ENCODE data around the gene LYPD6B.
A peak's percentile ranks its signal among the peaks of the same experiment; 100 is the strongest.

LYPD6B gene, protein sequence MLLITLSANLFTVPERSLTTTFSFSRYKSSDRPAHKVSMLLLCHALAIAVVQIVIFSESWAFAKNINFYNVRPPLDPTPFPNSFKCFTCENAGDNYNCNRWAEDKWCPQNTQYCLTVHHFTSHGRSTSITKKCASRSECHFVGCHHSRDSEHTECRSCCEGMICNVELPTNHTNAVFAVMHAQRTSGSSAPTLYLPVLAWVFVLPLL

DNA sequence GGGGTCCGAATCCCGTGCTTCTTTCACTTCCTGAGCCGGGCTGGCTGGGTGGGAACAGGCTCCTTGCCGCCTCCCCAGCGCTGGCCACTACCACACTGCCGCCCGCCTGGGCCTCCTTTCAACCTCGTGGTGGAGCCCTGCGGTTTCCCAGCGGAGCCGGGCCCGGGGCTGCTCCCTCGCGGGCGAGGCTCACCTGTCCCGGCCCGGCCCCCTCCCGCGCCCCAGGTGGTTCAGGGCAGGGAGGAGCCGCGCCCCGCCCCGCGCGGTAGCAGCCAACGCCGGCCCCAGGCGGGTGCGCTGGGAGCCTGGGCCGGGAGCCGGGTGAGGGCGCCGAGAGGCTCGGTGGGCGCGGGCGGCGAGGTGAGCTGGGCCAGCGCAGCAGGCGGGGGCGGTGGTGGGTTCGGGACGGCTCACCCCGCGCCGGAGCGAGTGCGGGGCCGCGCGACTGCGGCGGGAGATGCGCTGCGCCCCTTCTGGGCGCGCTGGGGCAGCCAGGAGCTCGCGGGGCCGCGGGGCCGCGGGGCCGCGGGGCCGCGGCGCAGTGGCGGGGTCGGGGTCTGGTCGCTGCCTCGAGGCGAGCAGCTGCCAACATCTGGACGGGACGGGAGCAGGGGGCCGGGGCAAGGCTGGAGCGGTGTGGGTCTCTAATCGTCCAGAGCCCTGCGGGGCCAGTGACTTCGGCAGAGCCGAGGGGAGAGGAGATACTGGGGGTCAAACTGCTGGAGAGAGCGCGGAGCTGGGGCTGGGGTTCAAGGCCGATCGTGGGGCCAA is at the start of gene LYPD6B:
TSS of gene LYPD6B (plus strand) at position 258 of the 771 bp plus-strand sequence. CDS start 92,250 bp downstream, outside the sequence.
- no peak for DNase-seq (ENCODE audit: low read depth)

DNA sequence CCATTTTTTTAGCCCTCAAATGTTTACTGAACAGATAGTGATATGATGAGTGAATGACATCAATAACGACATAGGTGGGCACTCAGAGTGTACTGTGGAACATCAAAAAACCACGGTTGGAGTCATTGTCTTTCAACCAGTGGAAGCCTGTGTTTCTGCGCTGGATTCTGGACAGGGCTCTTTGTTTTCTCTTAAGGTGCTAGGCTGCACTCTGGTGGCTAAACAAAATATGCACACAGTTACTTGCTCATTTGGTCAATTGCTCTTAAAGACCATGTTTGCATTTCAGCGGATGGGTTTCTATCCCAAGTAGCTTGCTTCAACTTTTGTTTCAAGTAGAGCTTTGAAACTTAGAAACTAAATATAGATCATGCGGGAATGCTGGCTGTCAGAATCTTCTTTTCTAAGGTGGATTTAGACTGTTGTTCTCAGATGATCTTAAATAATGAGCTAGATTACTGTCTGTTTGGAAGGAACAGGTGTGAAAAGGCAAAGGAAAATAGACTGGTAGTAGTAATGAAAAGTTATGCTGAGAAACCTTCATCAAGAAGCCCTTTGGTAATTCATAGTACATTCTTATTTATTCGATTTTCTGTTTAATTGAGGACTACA is 48.5 kb upstream of the LYPD6B start:
- DNase-seq (ENCODE audit: low read depth), result peak; percentile 41

DNA sequence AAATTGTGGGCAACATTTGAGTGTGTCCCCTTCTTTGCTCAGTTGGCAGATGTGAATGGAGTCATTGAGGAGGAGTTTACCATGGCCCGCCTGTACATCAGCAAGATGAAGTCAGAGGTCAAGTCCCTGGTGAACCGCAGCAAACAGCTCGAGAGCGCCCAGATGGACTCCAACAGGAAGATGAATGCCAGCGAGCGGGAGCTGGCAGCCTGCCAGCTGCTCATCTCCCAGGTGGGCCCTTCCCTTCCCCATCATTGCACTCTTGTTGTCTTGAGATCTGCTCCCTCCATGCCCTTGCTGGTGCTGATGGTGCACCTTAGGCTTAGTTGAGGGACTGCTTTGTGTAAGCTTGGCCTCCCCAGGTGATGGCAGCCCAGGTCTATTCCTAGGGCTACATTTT is 47.5 kb upstream of the LYPD6B start:
- no peak for DNase-seq (ENCODE audit: low read depth)

DNA sequence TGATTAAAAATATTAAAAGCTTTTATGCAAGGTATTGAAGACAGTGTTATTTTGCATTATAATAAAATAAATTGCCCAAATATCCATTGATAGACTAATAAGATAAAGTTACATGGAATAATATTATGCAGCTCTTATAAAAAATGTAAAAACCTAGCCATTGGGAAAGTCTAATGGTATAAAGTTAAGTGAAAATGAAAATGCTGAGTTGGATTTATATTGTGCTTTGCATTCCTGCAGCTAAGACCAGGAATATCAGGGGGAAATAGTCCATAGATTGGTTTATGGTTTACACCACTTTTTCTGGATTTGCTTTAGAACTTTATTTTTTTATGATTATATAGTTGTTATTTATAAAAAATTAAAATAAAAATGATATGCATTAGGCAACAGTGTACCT is 46.1 kb upstream of the LYPD6B start:
- no peak for DNase-seq (ENCODE audit: low read depth)

DNA sequence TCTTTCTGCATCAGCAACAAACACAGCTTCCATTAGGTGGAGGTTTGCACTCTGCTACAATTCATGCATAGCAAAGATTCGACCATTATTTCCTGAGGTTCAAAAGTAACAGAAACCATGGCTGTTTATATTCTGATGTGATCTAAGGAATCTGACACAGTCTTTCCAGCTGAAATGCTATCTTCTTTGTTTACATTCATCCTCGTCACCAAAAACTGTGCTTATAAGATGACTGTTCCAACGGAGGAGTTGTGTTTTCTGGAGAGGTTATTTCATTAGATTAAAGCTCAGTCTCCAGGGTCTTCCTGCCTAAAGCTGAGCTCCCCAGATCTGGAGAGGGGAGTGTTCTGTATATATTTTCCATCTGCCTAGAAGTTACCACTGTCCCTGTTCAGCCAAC is 45.1 kb upstream of the LYPD6B start:
- no peak for DNase-seq (ENCODE audit: low read depth)

DNA sequence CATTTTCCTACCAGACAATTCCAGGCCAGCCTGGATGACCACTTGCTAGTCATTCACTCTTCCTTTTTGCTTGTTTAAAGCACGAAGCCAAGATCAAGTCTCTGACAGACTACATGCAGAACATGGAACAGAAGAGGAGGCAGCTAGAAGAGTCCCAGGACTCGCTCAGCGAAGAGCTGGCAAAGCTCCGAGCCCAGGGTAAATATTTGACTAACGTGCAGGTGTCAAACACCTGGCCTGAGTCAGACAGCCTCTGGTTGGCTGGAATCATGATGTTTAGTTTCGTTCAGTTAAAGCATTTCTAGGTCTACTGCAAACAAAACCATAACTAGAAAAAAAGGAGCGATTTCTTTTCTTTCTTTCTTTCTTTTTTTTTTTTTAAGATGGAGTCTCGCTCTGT is 44.2 kb upstream of the LYPD6B start:
- no peak for DNase-seq (ENCODE audit: low read depth)

DNA sequence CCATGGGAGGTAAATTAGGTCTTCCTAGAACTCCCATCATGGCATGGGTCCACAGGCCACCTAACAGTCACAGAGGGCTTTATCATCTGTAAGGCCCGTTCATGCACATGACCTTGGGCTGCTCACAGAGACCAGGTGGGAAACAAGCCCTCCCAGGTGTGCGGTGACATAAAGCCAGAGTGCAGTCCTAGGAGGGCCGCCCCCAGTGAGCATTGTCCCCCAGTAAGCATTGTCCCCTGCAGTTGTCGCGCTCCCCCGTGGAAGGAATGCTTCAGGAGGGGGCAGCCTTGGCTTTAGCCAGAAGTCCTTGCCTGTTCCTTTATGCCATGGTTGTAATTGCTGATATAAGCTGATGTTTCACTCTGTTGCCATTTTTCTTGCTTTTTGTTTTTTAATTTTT is 41.7 kb upstream of the LYPD6B start:
- DNase-seq (ENCODE audit: low read depth), result no peak

DNA sequence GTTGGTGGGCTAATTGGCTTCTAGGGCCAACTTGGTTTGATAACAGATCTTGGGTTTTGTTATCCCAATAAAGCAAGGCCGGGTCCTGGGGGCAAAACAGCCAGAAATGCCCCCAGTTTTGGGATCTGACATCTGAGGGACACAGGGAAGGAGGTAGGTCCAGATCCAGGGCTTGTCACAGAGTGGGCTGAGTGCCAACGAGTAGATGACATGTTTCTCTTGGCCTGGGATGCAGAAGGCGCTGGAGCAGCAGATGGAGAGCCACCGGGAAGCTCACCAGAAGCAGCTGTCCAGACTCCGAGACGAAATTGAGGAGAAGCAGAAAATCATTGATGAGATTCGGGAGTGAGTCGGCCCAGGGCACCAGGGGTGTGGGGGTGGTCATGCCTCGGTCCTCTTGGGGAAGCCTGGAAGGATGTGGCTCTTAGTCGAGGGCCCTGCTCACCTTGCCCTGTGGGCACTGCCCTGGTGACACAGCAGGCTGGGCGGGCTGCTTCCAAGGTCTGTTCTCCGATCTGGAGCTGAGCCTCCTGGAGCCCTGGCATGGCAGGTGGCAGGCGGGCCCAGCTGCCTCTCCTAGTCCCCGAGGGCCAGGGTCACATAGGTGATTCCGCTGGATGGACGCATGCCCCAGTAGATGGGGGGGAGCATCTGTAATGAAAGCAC is 40.2 kb upstream of the LYPD6B start:
- no peak for DNase-seq (ENCODE audit: low read depth)

DNA sequence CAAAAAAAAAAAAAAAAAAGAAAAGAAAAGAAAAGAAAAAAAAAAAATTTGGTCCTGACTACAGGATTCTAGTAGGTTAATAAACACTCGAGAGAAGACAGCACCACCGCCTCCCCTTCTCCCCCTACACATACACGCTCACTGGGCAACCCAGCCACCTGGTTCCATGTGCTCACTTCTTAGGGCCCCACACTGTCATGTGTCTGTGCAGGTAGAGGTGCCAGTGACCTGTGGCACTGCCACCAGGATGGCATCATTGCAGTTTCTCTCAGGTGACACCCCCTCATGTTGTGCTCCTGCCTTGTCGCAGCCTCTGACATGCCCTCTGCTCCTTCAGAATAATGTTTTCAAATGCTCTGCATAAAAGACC is 39.7 kb upstream of the LYPD6B start:
- no peak for DNase-seq (ENCODE audit: low read depth)

DNA sequence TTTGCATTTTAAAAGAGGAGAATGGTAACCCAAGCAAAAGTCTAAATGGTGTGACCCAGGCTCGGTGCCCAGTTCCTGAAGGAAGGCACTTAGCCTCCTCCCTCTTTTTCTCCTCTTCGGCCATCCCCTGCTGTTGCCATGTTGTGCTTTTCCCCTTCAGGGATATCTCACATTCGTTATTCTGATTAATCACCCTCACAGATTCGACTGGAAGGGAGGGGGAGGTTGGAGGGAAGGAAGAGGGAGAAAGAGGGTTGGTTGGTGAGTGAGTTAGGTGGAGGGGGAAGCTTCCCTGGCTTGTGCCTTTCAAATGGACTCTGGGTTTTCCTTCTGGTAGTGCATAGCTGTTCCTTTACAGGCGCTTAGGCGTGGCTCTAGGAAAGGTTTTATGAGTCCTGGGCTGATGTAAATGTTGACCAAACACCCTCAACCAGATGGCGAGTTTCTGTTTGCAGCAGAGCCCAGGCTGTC is 39.0 kb upstream of the LYPD6B start:
- no peak for DNase-seq (ENCODE audit: low read depth)

DNA sequence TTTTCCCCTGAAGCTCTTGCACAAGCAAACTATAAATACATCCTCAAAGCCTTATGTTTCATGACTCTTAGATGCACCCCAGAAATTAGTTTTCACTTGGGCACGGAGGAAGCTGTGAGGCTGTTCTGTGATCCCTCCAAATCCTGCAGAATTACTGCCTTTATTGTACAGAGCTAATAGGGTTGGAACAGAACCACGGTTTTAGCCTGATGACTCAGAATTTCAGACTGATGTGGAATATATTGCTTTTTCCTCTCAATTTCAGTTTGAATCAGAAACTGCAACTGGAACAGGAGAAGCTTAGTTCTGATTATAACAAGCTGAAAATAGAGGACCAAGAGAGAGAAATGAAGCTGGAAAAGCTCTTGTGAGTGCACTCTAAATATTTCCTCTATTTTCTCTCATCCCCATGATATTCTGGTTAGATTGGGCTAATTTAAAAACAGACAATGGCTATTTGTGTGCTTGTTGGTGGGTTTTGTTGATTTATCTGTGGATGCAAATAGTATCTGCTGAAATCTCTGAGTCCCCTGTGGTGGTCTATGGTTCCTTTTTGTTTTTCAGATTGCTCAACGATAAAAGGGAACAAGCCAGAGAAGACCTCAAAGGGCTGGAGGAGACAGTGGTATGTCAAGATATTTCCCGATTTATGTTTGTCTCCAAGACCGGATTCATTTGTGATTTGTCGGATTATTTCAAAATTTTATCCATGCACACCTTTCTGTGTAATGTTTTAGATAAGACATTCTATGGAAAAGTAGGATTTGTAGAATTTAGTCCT is 38.2 kb upstream of the LYPD6B start:
- DNase-seq (ENCODE audit: low read depth), result no peak

DNA sequence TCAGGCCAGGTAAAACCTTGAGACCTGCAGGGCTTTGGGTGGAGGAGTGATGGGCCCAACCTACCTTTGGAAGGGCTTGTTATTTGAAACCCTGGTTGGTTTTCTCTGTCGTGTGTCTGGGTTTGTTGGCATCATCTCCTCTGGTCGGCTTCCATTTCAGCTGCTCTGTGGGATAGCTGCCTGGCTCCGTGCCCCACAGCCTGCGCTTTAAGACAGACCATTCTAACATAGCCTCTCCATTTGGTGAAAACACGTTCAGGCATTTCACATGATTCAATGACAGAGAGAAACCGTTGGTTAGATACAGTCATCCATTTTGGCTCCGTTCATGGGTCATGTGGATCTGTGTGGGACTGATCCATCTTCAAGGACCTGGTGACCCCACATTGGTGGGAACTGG is 37.0 kb upstream of the LYPD6B start:
- no peak for DNase-seq (ENCODE audit: low read depth)

DNA sequence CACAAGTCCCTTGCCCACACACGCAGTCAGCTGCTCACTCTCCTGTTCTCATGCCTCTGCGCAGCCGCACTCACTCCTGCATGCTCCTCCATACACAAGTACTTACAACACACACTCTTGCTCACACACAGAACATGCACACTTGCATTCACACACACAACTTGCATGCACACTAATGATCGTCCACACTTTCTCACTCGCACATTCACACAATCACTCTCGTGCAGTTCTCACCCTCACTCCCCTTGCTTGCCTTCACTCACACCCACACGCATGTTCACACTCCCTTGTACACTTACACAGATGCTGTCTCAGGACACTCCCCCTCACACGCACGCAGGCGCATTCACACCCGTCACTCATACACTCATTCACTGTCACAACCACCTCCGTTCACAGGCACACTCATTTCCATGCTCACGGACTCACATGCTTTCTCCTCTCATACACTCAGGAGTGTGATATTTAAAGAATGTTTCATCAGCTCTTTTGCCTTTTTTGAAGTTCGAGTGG is 36.1 kb upstream of the LYPD6B start:
- DNase-seq (ENCODE audit: low read depth), result no peak

DNA sequence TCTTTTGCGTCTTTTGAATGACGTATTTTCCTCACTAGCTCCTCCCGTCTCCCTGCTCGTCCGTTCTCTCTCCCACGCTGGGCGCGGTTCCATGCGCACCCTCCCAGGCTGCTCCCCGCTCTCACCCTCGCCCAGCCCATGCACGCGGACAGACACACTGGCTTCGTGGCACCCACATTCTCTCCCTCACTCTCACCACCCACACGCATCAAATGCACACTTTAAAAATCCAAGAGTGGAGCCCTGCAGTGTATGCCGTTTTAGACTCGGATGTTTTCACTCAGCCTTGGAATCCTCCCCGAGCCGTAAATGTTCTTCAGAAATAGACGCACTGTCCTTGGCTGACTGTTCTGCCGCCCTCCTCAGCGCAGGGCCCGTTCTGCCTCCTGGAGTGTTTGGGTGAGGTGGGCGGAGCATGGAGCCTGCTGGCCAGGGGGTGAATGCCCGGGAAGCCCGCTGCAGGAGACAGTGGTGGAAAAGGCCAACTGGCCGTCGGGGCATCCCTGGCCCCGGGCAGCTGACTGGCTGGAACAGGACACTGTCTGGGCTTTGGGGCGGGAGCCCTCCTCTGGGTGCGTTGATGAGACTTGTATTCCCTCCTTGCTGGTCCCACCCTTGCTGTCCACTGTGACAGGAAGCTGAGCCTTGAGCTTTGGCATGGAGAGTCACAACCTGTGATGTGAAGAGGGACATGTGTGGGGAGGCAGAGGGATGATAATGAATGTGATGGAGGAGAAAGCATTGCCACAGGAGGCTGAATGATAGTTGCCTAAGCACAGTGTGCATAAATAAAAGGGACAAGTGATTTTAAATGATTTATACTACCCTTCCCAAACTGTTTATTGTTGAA is 35.4 kb upstream of the LYPD6B start:
- DNase-seq (ENCODE audit: low read depth), result no peak

DNA sequence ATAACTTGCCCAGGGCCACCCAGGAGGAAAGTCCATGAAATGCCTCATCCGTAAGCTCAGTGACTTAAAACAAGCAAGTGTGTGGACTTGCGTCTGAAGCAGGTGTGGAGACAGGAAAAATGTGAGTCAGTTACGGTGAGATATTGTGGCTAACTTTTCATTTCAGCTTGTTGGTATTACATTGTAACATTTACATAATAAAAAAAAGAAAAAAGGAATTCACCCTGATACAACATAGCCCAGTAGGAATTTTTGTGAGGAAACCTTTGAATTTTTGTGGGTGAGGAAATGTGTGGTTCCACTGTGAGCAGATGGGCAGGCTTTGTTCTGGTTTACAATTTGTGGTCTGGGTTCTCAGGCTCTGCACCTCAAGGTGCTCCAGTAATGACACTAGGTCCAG is 33.7 kb upstream of the LYPD6B start:
- DNase-seq (ENCODE audit: low read depth), result no peak

DNA sequence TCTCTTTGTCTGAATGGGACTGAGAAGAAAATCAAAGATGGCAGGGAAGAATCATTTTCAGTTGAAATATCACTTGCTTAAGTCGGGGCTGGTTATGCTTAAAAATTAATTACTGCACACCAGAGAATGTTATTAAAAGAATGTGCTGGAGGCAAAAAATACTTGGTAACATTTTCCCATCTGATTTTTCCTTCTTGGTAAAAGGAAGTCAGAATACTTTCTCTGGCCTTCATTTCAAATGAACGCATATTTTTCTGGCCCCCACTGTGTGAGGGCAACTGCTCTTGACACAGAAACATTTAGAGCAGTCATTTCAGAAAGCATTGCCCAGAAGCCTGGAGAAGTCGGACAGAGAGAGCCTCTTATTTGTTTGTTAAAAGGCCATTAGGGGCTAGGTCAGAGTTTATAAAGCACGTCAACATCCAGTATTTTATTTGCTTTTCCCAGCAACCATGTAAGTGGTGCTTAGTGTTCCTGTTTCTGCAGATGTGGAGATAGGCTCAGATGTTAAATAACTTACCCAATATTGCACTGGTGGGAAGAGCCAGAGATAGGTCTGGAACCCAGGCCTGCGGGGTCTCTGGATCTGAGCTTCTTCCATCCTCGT is 32.9 kb upstream of the LYPD6B start:
- no peak for DNase-seq (ENCODE audit: low read depth)

DNA sequence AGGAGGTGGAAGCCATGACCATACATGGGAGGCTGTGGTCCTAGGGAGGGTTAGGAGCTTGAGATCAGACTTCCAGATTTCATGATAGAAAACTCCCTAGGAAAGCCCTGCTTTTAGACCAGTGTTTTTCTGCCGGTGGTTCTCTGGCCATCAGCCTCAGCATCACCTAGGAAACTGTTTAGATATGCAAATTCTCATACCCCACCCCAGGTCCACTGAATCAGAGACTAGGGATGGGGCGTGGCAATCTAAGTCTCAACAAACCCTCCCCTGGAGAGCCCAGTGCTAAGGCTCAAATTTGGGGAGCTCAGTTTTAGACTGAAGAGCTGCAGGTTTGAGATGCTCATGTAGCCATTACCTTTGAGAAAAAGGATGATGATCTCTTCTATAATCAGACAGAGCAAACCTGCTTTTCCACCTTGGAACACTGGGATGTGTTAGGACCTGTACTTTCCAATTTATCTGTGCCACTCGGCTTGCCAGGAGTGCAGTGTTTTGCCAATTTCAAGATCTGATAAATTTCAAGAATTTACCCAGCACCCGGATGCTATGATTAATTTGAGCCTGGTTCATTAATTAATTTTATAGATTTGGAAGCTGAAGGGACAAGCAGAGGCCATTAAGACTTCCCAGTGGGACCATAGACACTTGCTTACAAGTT is 31.5 kb upstream of the LYPD6B start:
- no peak for DNase-seq (ENCODE audit: low read depth)

DNA sequence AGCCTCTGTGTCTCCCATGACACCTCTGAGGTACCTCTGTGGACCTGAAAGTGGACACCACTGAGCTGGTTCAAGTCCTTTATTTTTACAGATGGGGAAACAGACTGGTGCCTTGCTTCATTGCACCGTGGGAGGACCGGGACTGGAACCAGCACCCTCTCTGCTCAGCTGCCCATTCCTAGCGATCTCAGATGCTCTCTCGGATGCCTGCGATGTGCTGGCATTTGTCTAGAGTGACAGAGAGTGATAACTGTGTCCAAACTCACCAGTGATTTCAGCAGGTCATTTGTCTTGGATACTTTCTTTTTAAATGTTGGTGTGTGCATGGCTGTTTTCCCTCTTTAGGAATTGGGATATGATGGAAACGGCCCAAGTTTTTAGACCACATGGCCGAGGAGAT is 30.1 kb upstream of the LYPD6B start:
- no peak for DNase-seq (ENCODE audit: low read depth)

DNA sequence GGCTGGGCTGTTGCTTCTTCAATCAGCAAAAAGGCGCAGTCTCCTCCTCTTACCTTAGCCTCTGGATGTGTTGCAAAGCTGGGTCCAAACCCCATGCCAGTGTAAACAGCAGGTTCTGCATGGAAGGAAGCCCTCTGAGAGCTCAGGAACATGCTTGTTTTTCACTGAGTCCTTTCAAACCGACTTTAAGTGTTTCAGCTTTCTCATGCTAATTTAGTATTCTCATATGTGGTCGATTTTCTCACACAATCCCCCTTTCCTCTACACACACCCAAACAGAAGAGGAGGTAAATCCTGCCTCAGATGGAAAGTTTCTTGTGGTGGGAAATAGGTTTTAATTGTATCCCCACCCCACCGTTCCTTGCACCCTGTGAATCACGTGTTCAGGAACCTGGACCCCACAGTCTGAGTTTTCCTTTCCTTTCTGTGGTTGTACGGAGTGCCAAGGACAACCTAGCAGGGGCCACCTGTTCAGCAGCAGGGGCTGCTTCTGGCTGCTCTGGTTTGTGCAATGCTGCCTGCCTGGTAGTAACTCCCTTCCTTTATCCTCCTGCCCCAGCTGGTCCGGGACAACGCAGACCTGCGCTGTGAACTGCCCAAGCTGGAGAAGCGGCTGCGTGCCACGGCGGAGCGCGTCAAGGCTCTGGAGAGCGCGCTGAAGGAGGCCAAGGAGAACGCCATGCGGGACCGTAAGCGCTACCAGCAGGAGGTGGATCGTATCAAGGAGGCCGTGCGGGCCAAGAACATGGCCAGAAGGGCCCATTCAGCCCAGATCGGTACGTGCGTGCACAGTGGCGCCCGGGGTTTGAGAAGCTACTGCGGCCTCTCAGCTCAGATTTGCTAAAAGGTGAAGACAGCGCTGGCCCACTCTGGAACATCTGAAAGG is 28.7 kb upstream of the LYPD6B start:
- no peak for DNase-seq (ENCODE audit: low read depth)
